K562 (cell line): ENCODE results near the gene OR2V2. TPM values are rescaled to one million over a fixed set of nuclear protein-coding genes. Genes with fewer than 3 reads are reported as not detected.

Experiments
- CREM ChIP-seq: IDR thresholded peaks from 2 replicates; pipeline ENCODE4 v1.6.1; 2014; ENCODE audit warnings: antibody characterized with exemption, low read depth
- JUNB ChIP-seq: fragments of 450-650 bp; formaldehyde crosslinking; conservative IDR thresholded peaks from 2 replicates; pipeline ENCODE4 v1.4.0; 2020; ENCODE audit warnings: mild to moderate bottlenecking
- OTX1 ChIP-seq: fragments of 450-650 bp; formaldehyde crosslinking; IDR thresholded peaks from 2 replicates; pipeline ENCODE4 v1.4.0; 2022; ENCODE audit warnings: mild to moderate bottlenecking
- PTTG1 ChIP-seq: fragments of 450-650 bp; IDR thresholded peaks from 2 replicates; pipeline ENCODE4 v1.6.1; 2016; ENCODE audit warnings: low read depth, mild to moderate bottlenecking, missing genetic modification characterization, missing compliant biosample characterization
- TEAD2 ChIP-seq: fragments of 450-650 bp; IDR thresholded peaks from 2 replicates; pipeline ENCODE4 v1.6.1; 2016; ENCODE audit warnings: missing genetic modification characterization, control low read depth, missing compliant biosample characterization
- ZFP1 ChIP-seq: fragments of 450-650 bp; formaldehyde crosslinking; IDR thresholded peaks from 2 replicates; pipeline ENCODE4 v1.4.0; 2020; ENCODE audit warnings: mild to moderate bottlenecking, mixed read lengths
- polyA plus RNA-seq, 8 experiments: library from polyadenylated mRNA; depleted of rRNA in 4 of 8; stranded (reverse) in 5 of 8; unstranded in 3 of 8; fragments of >200 nt; fragmentation: Nextera tagmentation in 2 of 8; fragmentation: Illumina TruSeq in 1 of 8; extraction: Ambion mirVana in 2 of 8; extraction: Trizol in 1 of 8; gene quantifications; 2 replicates each; pipeline versions ENCODE4 v1.2.1 to v1.2.3, GENCODE V29; 2011 to 2014; ENCODE audit warnings: inconsistent platforms in 1 of 8, missing spikeins in 1 of 8
- total RNA-seq, 7 experiments: library from RNA; depleted of rRNA in 6 of 7; stranded (reverse); fragments of >200 nt in 6 of 7; fragmentation: Illumina TruSeq in 2 of 7; extraction: Trizol in 2 of 7; gene quantifications; 2 replicates each; pipeline versions ENCODE4 v1.2.1 to v1.2.3, GENCODE V29; 2011 to 2021; ENCODE audit warnings: low replicate concordance in 1 of 7
- TF ChIP-seq, protein P1 (sequence below), 2 experiments: fragments of 450-650 bp in 1 of 2; sonication (generic) in 1 of 2; formaldehyde crosslinking in 1 of 2; IDR thresholded peaks; 2 replicates each; pipeline versions ENCODE4 v1.7.1 to v1.9.0; 2016 to 2022; ENCODE audit warnings: inconsistent platforms in 1 of 2, mild to moderate bottlenecking in 1 of 2, missing genetic modification reagents in 1 of 2
- TF ChIP-seq, protein P2 (sequence below): sonication (generic); formaldehyde crosslinking; IDR thresholded peaks from 2 replicates; pipeline ENCODE4 v1.8.1; 2023; ENCODE audit warnings: mild to moderate bottlenecking, missing genetic modification reagents
- TF ChIP-seq, protein P3 (sequence below): fragments of 450-650 bp; IDR thresholded peaks from 2 replicates; pipeline ENCODE4 v1.6.1; 2016; ENCODE audit warnings: antibody characterized with exemption

OR2V2 gene
- total and polyA plus RNA-seq, 9 of the 15 experiments (the other 6 are each of a cell fraction or from before 2014, with no cell fraction given), result 0.01 TPM; not detected in 8

DNA sequence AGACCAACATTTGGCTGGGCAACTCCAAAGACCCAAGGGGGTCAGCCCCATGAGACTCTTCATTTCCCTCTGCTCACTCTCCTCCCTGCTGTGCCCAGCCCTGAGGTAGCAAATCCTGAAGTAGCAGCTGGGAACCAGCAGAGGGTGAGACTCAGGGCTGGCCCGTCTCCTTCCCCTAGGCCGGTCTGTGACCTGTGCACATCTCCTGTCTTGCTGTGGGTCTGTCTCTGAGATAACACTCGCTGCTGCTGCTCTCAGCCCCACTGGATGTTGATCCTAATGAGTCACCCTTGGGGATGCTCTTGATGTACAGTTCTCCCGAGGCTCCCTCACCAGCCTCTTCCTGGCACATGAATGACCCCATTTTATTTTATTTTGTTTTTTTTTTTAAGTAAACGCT, 9.1 kb upstream of the OR2V2 start (continued):
- TF ChIP-seq, protein P1, sequence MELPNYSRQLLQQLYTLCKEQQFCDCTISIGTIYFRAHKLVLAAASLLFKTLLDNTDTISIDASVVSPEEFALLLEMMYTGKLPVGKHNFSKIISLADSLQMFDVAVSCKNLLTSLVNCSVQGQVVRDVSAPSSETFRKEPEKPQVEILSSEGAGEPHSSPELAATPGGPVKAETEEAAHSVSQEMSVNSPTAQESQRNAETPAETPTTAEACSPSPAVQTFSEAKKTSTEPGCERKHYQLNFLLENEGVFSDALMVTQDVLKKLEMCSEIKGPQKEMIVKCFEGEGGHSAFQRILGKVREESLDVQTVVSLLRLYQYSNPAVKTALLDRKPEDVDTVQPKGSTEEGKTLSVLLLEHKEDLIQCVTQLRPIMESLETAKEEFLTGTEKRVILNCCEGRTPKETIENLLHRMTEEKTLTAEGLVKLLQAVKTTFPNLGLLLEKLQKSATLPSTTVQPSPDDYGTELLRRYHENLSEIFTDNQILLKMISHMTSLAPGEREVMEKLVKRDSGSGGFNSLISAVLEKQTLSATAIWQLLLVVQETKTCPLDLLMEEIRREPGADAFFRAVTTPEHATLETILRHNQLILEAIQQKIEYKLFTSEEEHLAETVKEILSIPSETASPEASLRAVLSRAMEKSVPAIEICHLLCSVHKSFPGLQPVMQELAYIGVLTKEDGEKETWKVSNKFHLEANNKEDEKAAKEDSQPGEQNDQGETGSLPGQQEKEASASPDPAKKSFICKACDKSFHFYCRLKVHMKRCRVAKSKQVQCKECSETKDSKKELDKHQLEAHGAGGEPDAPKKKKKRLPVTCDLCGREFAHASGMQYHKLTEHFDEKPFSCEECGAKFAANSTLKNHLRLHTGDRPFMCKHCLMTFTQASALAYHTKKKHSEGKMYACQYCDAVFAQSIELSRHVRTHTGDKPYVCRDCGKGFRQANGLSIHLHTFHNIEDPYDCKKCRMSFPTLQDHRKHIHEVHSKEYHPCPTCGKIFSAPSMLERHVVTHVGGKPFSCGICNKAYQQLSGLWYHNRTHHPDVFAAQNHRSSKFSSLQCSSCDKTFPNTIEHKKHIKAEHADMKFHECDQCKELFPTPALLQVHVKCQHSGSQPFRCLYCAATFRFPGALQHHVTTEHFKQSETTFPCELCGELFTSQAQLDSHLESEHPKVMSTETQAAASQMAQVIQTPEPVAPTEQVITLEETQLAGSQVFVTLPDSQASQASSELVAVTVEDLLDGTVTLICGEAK (IDR thresholded peaks at IDR 0.05), result no peak
- TF ChIP-seq, protein P1 (CRISPR knock-in tag; IDR thresholded peaks at IDR 0.05), result no peak
- TF ChIP-seq TEAD2 (tag) (no peak), JUNB (no peak), PTTG1 (tag) (no peak), OTX1 (no peak), ZFP1 (CRISPR knock-in tag) (no peak), CREM (no peak)
- TF ChIP-seq, protein P2, sequence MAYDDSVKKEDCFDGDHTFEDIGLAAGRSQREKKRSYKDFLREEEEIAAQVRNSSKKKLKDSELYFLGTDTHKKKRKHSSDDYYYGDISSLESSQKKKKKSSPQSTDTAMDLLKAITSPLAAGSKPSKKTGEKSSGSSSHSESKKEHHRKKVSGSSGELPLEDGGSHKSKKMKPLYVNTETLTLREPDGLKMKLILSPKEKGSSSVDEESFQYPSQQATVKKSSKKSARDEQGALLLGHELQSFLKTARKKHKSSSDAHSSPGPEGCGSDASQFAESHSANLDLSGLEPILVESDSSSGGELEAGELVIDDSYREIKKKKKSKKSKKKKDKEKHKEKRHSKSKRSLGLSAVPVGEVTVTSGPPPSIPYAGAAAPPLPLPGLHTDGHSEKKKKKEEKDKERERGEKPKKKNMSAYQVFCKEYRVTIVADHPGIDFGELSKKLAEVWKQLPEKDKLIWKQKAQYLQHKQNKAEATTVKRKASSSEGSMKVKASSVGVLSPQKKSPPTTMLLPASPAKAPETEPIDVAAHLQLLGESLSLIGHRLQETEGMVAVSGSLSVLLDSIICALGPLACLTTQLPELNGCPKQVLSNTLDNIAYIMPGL (CRISPR knock-in tag), result no peak
- TF ChIP-seq, protein P3, sequence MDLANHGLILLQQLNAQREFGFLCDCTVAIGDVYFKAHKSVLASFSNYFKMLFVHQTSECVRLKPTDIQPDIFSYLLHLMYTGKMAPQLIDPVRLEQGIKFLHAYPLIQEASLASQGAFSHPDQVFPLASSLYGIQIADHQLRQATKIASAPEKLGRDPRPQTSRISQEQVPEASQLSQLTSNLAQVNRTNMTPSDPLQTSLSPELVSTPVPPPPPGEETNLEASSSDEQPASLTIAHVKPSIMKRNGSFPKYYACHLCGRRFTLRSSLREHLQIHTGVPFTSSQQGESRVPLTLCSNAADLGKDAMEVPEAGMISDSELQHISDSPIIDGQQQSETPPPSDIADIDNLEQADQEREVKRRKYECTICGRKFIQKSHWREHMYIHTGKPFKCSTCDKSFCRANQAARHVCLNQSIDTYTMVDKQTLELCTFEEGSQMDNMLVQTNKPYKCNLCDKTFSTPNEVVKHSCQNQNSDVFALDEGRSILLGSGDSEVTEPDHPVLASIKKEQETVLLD, result no peak
- TF ChIP-seq, all 486 proteins: peak for 12
